Left colon (tissue), 2 donors: ENCODE data around the gene KIF22. TPM values are rescaled to one million over a fixed set of nuclear protein-coding genes. Genes with fewer than 3 reads are reported as not detected.
"Not testable (repeated sequence)": the region's sequence is repeated elsewhere in the genome, so short reads cannot be mapped to it uniquely, and the experiment has no call there.

Experiments used
- ATAC-seq: fragments of 200-7000 bp; cut with Tn5 transposase; one replicate; pipeline ENCODE4 v1.9.1; 2020; ENCODE audit warnings: mild to moderate bottlenecking, moderate library complexity
- DNase-seq, 2 donors: peaks; one replicate each; pipeline ENCODE4 v3.0.0-alpha.2; 2020
- intact Hi-C, 2 donors: fragments of 100-400 bp; cut with DNase I in 1 of 2; cut with micrococcal nuclease in 1 of 2; formaldehyde crosslinking; loops; one replicate each; pipeline versions ENCODE4 v1.11.2 to v1.14.0; 2022; cut with DNase I, micrococcal nuclease
- total RNA-seq, 2 donors: library from RNA; stranded (reverse); fragmentation: NEBNext Ultra II Directional; extraction: Animal tissue kit (Norgen Biotek cat#: 25700); gene quantifications; one replicate each; pipeline ENCODE4 v1.2.1, GENCODE V29; 2021
- donor health status: DM: no; HTN: no; CAD: no.
- donor health status: DM: yes; HTN: yes; CAD: no.

The KIF22 gene
- total RNA-seq, 2 donors from 2014 or later: 53.0 to 55.2 TPM

DNA sequence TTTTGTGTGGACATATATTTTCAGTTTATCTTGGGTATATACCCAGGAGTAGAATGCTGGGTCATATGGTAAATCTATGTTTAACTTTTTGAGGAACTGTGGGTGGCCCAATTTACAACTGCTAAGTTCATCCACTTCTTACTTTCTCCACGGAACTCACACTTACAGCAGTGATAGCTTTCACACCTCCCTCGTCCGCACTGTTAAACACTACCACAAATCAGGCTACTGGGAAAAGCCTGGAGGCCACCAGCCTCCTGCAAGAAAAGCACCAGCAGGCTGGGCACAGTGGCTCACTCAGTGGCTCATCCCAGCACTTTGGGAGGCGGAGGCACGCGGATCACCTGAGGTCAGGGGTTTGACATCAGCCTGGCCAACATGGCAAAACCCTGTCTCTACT lies 27.2 kb upstream of the KIF22 start:
- no peak for DNase-seq
- intact Hi-C loops: no loop called here
- no peak for ATAC-seq

DNA sequence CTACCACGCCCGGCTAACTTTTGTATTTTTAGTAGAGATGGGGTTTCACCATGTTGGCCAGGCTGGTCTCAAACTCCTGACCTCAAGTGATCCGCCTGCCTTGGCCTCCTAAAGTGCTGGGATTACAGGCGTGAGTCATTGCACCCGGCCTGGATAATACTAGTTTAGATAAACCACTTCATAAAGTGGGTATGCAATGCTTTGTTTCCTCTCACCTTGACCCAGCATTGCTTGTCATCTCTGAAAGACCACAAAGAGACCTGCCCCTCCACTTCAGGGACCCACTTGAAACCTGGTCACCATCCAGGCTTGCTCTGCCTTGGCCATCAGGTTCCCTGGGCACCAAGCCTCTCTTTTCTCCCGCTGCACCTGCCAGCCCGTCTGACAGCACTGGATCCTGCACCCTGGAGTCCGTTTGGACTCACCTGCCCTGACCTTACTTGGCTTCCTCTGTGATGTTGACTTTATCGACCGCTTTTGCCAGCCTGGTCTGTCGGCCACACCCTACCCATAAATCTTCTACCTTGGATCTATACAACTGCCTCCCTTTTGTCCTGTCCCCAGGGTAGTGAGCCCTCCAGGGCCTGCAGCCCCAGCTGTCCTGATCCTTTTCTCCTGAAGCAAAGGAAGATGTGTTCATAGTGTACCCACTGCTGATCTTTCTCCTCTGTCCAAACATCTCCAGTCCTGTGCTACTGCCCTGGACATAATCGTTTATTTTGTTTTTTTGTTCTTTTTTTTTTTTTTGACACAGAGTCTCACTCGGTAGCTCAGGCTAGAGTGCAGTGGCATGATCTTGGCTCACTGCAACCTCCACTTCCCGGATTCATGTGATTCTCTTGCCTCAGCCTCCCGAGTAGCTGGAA lies 25.2 kb upstream of the KIF22 start:
- intact Hi-C loops: no loop called here
- ATAC-seq (peak; percentile 86), DNase-seq (peak; percentile 59 to 81)

DNA sequence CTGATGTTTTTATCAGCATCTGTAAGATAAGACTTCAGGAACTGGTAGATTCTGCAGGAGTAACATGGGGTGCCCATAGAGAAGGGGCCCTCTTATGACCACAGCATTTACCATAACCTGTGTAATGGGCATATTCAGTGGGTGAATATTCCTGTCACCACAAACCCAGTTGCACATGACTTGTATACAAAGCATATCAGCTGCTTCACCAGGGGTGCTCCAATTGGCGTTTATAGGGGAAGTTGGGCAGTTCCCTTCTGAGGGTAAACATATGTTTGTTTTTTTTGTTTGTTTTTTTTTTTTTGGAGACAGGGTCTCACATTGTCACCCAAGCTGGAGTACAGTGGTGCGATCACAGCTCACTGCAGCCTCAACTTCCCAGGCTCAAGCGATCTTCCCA lies 24.0 kb upstream of the KIF22 start:
- intact Hi-C loops: no loop called here

DNA sequence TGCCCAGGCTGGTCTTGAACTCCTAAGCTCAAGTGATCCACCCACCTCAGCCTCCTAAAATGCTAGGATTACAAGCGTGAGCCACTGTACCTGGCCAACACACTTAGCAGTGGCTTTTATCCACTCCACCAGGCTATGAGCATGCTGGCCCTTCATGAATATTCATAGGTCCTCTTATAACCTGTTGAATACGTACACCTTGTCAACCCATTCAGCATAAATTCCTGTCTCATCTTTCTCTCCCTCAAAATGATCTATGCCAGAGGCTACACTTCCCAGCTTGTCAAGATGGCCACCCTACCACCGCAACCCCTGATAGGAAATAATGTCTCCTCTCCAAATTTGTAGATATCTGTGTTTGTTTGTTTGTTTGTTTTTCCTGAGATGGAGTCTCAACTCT lies 23.5 kb upstream of the KIF22 start:
- ATAC-seq (no peak), DNase-seq (no peak)
- intact Hi-C loops: no loop called here

More for the DNA sequence above, 24.0 kb upstream of the KIF22 start:
- no peak for DNase-seq
- ATAC-seq: no peak

DNA sequence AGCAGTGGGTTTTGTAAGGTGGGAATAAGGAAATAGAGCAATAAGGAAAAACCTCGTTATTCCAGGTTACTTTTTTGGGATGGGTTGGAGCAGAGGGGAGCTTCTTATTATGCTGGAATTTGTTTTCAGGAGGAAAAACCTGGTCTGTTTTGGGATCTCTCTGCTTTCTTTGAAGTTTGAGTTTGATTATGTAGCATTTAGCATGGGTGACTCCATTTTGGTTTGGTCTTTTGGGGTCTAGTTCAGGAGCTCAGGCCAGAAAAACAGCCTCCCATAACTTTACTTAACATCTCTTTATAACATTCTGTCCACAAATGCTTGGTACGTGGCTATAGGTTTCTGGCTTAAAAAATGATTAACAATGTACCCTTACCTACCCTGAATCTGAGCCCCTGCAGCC lies 21.0 kb upstream of the KIF22 start:
- DNase-seq: no peak
- intact Hi-C loops: no loop called here
- no peak for ATAC-seq

DNA sequence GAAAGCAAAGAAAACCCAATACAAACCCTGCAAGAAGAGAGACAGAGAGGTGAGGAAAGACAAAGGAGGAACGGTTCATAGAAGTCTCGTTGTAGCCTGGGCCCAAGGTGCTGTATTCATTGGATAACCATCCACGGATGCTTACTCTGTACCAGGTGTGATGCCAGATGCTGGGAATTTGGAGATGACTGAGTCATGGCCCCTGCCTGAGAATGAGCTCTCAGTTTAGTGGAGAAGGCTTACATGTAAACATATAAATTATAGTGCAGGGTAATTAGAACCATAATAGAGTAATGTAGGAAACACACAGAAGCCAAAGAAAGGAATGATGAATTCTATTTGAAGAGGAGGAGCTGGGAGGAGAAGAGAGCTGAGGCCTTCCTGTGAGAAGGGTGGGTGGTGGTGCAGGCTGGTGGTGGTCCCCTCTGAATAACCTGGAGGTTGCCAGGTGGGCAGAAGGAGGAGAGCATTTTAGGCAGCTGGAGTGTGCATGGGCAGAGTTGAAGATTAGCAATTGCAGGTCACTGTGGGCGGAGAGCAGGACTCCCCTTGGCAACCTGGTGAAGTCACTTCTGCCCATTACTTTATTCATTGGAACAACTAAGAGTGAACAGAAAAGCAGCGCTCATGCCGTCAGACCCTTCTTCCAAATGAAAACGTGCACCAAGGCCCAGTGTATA lies 20.2 kb upstream of the KIF22 start:
- ATAC-seq (peak; percentile 59), DNase-seq (peak in 1 of 2 donors; percentile 45)

DNA sequence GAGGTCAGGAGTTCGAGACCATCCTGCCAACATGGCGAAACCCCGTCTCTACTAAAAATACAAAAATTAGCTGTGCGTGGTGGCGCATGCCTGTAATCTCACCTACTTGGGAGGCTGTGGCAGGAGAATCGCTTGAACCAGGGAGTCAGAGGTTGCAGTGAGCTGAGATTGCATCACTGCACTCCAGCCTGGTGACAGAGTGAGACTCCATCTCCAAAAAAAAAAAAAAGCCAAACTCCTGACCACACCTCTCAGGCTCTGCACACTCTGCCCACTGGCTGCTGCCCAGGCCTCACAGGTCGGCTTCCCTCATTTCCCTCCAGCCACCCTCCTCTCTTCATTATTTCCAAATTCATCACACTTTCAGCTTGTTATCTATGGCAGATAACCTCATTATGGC lies 18.2 kb upstream of the KIF22 start:
- intact Hi-C loops, ATAC-seq, DNase-seq: not testable (repeated sequence)

More for the DNA sequence above, 20.2 kb upstream of the KIF22 start:
- intact Hi-C loops: no loop called here

DNA sequence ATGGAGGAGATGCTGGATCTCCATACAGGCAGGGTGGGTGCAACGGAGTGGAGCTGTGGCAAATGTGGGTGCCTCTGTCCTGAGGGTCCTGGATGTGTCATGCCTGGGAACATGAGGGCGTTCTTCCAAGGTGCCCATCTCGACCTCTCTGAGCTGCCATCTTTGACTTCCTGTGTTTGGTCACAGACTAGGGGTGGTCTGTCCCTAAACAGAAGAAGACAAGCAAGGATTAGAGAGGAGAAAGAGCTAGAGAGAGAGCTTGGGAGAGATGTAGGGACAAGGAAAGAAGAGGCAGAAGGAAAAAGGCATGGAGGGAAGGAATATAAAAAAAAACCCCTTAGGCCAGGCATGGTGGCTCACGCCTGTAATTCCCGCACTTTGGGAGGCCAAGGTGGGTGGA lies 15.8 kb upstream of the KIF22 start:
- DNase-seq: no peak
- intact Hi-C loops: no loop called here
- ATAC-seq: no peak

DNA sequence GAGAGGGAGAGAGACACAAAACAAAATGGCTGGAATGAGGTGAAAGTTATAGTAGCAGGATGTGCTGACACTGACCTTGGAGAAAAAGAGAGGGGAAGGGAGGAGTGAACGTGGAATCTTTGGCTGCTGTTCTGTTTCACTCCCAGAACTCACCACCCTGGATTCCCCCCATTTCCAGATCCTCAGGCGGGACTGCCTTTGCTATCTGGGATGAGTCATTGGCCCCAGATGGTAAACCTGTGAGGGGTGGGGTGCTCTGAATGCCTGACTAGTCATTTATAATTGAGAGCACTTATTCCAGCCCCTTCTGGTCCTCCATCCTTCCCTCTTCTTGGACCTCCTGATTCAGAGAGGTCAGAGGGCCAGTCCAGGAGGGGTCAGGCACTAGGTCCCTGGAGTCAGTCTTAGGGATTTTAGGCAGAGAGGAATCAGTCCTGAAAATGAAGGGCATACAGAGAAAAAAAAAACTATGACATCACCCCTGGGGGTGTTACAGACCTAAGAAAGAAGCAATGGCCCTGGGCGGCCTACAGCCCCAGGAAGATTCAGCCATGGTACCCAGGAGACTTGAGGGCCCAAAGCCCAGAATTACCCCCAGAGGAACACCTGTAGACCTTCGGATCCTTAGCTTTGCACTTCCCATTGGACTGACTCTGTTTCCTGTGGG lies 14.7 kb upstream of the KIF22 start:
- ATAC-seq (peak; percentile 43), DNase-seq (no peak)
- intact Hi-C loops: no loop called here

DNA sequence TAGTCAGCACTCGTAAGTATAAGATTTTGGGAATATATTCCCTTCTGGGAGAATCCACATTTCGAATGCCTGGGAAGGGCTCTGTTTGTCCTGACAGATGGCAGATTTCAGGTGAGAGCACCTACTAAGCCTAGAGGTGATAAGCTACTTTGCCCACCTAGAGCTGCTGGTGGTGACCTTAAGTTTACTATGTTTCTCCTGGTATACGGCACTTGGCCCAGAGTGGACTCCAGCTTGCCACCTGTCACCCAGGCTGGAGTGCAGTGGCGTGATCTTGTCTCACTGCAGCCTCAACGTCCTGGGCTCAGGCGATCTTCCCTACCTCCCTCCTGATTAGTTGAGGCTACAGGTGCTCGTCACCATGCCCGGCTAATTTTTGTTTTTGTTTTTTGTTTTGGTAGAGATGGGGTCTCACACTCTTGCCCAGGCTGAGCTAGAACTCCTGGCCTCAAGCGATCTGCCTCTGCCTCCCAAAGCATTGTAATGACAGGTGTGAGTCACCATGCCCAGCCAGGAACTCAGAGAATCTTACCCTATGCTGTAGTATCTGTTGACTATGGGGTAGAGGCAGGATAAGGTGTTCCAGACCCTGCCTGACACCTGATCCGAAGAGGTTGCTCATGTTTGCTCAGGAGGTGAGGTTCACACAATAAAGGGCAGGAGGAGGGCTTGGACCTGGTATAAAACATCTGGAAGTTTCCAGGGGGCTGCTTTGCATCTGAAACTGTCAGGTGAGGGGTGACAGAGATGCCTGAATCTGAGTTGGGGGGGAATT lies 12.8 kb upstream of the KIF22 start, which contains the start of gene ZG16:
Gene ZG16, plus strand, starts transcription at position 681 of the 775 bp plus-strand sequence. CDS start 1,011 bp downstream, outside the sequence.
- ATAC-seq (peak; percentile 67), DNase-seq (no peak)
- intact Hi-C loops: no loop called here

DNA sequence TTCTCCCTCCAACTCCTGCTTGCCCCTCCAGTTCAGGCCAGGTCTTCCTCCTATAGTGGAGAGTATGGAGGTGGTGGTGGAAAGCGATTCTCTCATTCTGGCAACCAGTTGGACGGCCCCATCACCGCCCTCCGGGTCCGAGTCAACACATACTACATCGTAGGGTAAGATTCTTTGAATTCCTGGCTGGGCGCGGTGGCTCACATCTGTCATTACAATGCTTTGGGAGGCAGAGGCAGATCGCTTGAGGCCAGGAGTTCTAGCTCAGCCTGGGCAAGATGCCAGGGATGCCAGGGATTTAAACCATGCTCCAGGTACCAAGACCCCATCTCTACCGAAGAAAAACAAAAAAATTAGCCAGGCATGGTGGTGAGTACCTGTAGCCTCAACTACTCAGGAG lies 11.1 kb upstream of the KIF22 start:
- ATAC-seq (no peak), DNase-seq (no peak)
- intact Hi-C loops: no loop called here

DNA sequence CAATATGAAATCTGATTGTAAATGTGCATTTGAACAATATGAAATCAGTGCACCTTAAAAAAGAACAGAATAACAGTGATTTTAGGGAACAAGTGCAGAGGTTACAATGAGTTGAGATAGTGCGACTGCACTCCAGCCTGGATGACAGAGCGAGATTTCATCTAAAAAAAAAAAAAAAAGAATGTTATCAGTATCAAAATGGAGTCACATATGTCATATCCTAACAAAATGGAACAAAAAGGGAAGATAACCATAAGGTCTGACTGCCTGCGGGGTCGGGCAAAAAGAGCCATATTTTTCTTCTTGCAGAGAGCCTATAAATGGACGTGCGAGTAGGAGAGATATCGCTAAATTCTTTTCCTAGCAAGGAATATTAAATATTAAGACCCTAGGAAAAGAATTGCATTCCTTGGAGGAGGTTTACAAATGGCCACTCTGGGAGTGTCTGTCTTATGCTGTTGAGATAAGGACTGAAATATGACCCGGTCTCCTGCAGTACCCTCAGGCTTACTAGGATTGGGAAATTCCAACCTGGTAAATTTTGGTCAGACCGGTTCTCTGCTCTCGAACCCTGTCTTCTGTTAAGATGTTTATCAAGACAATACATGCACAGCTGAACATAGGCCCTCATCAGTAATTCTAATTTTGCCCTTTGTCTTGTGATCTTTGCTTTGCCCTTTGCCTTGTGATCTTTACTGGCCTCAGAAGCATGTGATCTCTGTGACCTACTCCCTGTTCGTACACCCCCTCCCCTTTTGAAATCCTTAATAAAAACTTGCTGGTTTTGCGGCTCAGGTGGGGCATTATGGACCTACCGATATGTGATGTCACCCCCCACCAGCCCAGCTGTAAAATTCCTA lies 7.2 kb upstream of the KIF22 start:
- intact Hi-C loops, DNase-seq: not testable (repeated sequence)
- ATAC-seq: peak; percentile 14

DNA sequence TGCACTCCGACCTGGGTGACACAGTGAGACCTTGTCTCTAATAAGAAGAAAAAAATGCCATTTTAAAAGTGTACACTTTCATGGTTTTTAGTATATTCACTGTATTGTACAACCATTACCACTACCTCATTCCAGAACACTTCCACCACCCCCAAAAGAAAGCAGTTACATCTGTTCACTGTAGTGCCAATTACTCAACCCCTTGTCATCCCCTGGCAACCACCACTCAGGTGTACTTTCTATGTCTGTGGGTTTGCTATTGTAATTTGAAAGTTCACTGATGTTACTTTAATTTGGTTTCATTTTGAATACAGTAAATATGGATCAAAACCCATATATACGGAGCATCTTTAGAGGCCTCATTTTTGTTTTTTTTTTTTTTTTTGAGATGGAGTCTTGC lies 6.4 kb upstream of the KIF22 start:
- no peak for DNase-seq
- intact Hi-C loops: no loop called here
- ATAC-seq: peak; percentile 25

DNA sequence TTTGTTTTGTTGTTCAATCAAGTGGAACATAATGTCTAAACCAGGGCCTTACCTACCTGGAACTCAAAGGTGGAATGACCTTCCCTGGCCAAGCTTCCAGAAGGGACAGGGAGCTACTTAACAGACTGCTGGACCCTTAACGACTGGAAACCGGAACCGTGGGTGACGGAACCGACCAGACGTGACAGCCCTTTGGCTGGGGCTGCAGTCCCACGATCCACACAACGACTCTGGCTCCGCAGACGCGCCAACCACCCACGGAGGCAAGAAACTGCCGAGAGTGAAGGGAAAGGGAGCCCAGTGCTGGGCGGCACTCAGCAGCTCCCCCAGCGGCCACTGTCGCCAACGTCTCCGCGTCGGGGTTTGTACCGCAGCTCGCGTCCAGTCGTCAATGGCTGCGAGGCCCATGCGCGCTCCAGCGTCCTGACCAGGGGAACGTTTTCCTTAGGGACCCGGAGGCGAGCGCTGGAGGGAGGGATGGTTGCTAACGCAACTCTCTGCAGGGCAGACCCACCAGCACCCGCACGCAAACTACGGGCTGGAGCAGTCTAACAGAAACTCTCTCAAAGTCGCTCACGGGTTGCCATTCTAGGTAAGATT lies 5.5 kb upstream of the KIF22 start:
- peak; percentile 38 to 67 for DNase-seq
- intact Hi-C loops: no loop called here
- ATAC-seq: peak; percentile 4

DNA sequence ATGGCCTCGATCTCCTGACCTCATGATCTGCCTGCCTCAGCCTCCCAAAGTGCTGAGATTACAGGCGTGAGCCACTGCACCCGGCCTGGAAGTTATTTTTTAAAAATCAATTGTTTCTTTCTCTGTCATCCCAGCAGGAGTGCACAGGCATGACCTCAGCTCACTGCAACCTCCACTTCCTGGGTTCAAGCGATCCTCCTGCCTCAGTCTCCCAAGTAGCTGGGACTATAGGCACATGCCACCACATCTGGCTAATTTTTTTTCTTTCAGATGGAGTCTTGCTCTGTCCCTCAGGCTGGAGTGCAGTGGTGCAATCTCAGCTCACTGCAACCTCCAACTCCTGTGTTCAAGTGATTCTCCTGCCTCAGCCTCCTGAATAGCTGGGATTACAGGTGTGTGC lies 3.4 kb upstream of the KIF22 start:
- ATAC-seq, intact Hi-C loops, DNase-seq: not testable (repeated sequence)

DNA sequence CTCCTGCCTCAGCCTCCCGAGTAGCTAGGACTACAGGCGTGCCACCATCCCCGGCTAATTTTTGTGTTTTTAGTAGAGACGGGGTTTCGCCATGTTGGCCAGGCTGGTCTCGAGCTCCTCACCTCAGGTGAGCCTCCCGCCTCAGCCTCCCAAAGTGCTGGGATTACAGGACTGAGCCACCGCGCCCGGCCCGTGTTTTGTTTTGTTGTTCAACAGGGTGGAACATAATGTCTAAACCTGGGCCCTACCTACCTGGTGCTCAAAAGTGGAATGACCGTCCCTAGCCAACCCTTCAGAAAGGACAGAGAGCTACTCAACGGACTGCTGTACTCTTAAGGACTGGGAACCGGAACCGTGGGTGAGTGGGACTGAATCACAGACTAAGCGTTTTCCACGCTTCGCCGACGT lies 772 bp upstream of the KIF22 start:
- DNase-seq (no peak), ATAC-seq (peak; percentile 1)
- intact Hi-C loops: no loop called here

DNA sequence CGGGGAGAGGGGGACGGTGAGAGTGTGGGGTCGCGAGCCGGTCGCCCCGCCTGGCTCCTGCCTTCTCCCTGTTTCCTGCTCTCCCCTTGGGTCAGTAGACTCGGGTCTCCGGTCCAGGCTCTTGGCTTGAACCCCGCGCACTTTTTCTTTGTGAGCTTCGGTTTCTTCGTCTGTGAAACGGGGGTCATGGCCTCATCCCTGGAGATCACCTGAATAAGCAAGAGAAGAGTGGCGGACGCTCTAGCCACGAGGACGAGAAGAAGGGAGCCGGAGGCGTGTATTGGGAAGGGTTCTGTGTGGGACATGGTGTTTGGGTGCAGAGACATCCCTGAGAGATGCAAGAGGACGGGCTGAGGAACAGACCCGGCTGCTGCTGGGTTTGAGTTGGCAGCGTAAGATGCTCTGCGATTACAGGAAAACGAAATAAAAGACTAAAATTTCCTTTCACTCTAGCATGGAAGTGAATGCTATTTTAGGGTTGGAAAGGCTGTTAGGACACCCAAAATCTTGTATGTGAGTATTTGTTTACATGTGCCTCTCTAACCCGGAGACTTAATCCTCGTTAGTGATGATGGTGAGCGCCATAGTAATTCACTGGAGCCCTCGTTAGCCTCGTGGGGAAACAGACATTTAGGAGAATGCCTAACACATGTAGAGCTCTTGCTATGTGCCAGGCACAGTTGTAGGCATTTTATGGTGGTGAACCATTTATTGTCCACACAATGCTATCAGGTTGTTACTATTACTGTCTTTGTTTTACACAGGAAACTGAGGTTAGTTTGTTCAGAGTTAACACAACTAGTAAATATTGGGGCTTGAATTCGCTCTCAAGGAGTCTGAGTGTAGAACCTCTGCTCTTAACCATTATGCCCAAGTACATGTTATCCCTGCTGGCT lies 646 bp downstream of the KIF22 start:
- ATAC-seq: peak; percentile 20
- intact Hi-C loops: no loop called here
- DNase-seq: no peak
